C4-2B (cell line): ENCODE measurements around the gene ZNF234.

Experiments
- CTCF ChIP-seq: fragments of 450-650 bp; conservative IDR thresholded peaks from 2 replicates; pipeline ENCODE4 v1.5.1; 2017; ENCODE audit warnings: mild to moderate bottlenecking
- ZFX ChIP-seq: fragments of 450-650 bp; IDR thresholded peaks from 2 replicates; pipeline ENCODE4 v1.6.1; 2017

GRCh38 chr19:44107751-44108150 is 33.6 kb upstream of the ZNF234 start:
- TF ChIP-seq CTCF (no peak), ZFX (no peak)
